Measurements from ENCODE around the gene USP48. TPM values are rescaled to one million over a fixed set of nuclear protein-coding genes. Genes with fewer than 3 reads are reported as not detected.
A peak's percentile ranks its signal among the peaks of the same experiment; 100 is the strongest.

USP48 gene
- total and polyA plus RNA-seq, 10 of the 15 experiments (the other 5 are each of a cell fraction or from before 2014, with no cell fraction given): 21.2 to 115 (median 75.5) TPM

- no peak overlapping the region for H3K9ac ChIP-seq (ENCODE audit: control insufficient read depth, insufficient read depth, low read length)
- no peak overlapping the region for H2AFZ ChIP-seq (ENCODE audit: control insufficient read depth, low read depth, low read length)
- no peaks in the 10 kb centered on the region for H4K20me1 ChIP-seq (ENCODE audit: control insufficient read depth, insufficient read depth)
- no peak overlapping the region for H3K4me3 ChIP-seq
- ChIA-PET RAD21 (ENCODE audit: unreplicated experiment) (interaction anchor here (2.1 kb wide), 1 partner anchor 75 kb away, joined by 5 read pairs; no protein-coding TSS in a partner anchor), SMC1A (ENCODE audit: uncharacterized antibody, unreplicated experiment) (interaction anchor here (0.9 to 1.8 kb wide), 5 partner anchors 8 to 318 kb away, joined by 3 to 9 read pairs (median 6); partner anchors contain the start of gene USP48), CTCF (interaction anchor here (0.6 to 1.2 kb wide), 3 partner anchors 14 to 475 kb away, joined by 3 to 5 read pairs (median 5); no protein-coding TSS in a partner anchor), POLR2A (interaction anchor here (0.6 to 2.1 kb wide), 2 partner anchors 51 to 76 kb away, joined by 3 to 5 read pairs; no protein-coding TSS in a partner anchor)
- ATAC-seq (no peak), DNase-seq (ENCODE audit: low read depth, low spot score) (no peak), FAIRE-seq (no peak)
- H3K4me2 ChIP-seq (ENCODE audit: control insufficient read depth, insufficient read depth): no peak overlapping the region
- no TSS peak for BruUV-seq (replicated peaks)
- no peaks in the 10 kb centered on the region; the same call in 1 of the 2 replicates for H3K79me2 ChIP-seq (ENCODE audit: control insufficient read depth, insufficient read depth, low read length)
- H3K27me3 ChIP-seq (replicated peaks in 1 of 2; ENCODE audit: control insufficient read depth in 2 of 2, insufficient read depth in 2 of 2, low read length in 1 of 2): no peaks in the 10 kb centered on the region
- in situ Hi-C loops (cut with MboI) (loop anchor here (25.0 kb wide), 1 partner anchor 944 kb away; no protein-coding TSS in a partner anchor), intact Hi-C loops (cut with micrococcal nuclease; ENCODE audit: unreplicated experiment) (no loop called here)
- no peak overlapping the region for H3K27ac ChIP-seq (ENCODE audit: control insufficient read depth, insufficient read depth)
- peaks cover 7 to 46% of the 10 kb centered on the region in 2 experiments for H3K36me3 ChIP-seq (ENCODE audit: control insufficient read depth in 2 of 2, insufficient read depth in 2 of 2, low read length in 1 of 2)
- H3K4me1 ChIP-seq (ENCODE audit: control insufficient read depth, insufficient read depth, low read length): no peaks in the 10 kb centered on the region
- 64% methylated on average over 8 of the region's 8 CpGs for WGBS (ENCODE audit: insufficient coverage, insufficient replicate concordance, low lambda C conversion rate, missing lambda C conversion rate)
- no peaks in the 10 kb centered on the region for H3K9me3 ChIP-seq (replicated peaks; ENCODE audit: control insufficient read depth, insufficient read depth, low read length)
- peak; percentile 65; the same call in 1 of the 2 replicates for TF ChIP-seq RAD51 (IDR thresholded peaks at IDR 0.05)
- no peak for TF ChIP-seq YY1 (IDR thresholded peaks at IDR 0.05; ENCODE audit: low read depth, low read length)
- TF ChIP-seq CUX1 (IDR thresholded peaks at IDR 0.05; ENCODE audit: insufficient replicate concordance, low read depth, low read length): no peak
- no peak for TF ChIP-seq CBX5 (IDR thresholded peaks at IDR 0.05; ENCODE audit: low read depth)
- no peak for TF ChIP-seq RAD21 (IDR thresholded peaks at IDR 0.05; ENCODE audit: insufficient read depth, low read depth, low read length)
- no peak for TF ChIP-seq SIN3A (IDR thresholded peaks at IDR 0.05; ENCODE audit: low read depth, low read length)
- TF ChIP-seq BHLHE40 (IDR thresholded peaks at IDR 0.05; ENCODE audit: borderline replicate concordance in 1 of 2, low read depth in 2 of 2, low read length in 1 of 2): peak; percentile 41 to 49; a peak in 2 of 4 replicates
- no peak for TF ChIP-seq HCFC1 (IDR thresholded peaks at IDR 0.05; ENCODE audit: low read length)
- TF ChIP-seq ATF2 (IDR thresholded peaks at IDR 0.05; ENCODE audit: low read length): no peak
- 0 out of 4 replicates have a peak, but pooled peaks of 1 of the 2 experiments have one; percentile 13 for TF ChIP-seq IKZF2 (IDR thresholded peaks at IDR 0.05)
- no peak for TF ChIP-seq NR2C1 (IDR thresholded peaks at IDR 0.05)
- TF ChIP-seq E2F8 (IDR thresholded peaks at IDR 0.05; ENCODE audit: low read depth, partially characterized antibody): no peak
- peak; percentile 87 for TF ChIP-seq MEF2B (IDR thresholded peaks at IDR 0.05; ENCODE audit: partially characterized antibody, poor library complexity, severe bottlenecking)
- no peak for TF ChIP-seq ATF7 (IDR thresholded peaks at IDR 0.05; ENCODE audit: low read depth)
Measured at GRCh38 chr1:21706151-21706835, 76.7 kb downstream of the USP48 start.

Data from GM12878 (cell line).